ENCODE measurements around the gene STX5. TPM values are rescaled to one million over a fixed set of nuclear protein-coding genes. Genes with fewer than 3 reads are reported as not detected.

STX5 gene
- total and polyA plus RNA-seq, 10 donors = 20.9 to 50.7 (median 42.6) TPM

- TF ChIP-seq POLR2AphosphoS5 (IDR thresholded peaks at IDR 0.05) = no peak
- TF ChIP-seq, protein P1, sequence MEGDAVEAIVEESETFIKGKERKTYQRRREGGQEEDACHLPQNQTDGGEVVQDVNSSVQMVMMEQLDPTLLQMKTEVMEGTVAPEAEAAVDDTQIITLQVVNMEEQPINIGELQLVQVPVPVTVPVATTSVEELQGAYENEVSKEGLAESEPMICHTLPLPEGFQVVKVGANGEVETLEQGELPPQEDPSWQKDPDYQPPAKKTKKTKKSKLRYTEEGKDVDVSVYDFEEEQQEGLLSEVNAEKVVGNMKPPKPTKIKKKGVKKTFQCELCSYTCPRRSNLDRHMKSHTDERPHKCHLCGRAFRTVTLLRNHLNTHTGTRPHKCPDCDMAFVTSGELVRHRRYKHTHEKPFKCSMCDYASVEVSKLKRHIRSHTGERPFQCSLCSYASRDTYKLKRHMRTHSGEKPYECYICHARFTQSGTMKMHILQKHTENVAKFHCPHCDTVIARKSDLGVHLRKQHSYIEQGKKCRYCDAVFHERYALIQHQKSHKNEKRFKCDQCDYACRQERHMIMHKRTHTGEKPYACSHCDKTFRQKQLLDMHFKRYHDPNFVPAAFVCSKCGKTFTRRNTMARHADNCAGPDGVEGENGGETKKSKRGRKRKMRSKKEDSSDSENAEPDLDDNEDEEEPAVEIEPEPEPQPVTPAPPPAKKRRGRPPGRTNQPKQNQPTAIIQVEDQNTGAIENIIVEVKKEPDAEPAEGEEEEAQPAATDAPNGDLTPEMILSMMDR (IDR thresholded peaks at IDR 0.05 in 8 of 11, conservative IDR thresholded peaks at IDR 0.05 in 3 of 11) = no peak
- TF ChIP-seq POLR2A (IDR thresholded peaks at IDR 0.05) = no peak
- Histone ChIP-seq H3K36me3 (peaks cover 0 to 100% (median 45%) of the 10 kb centered on the region in 6 donors), H3K27ac (peak overlapping the region in 7 of 8 donors; percentile 52 to 86 (median 78)), H3K27me3 (replicated peaks in 1 of 7) (no peaks in the 10 kb centered on the region), H3K4me1 (peaks cover 0 to 20% (median 0%) of the 10 kb centered on the region in 6 donors), H3K4me3 (no peak overlapping the region), H3K9me3 (no peaks in the 10 kb centered on the region)
- 72 to 90% (median 82%) methylated on average over 4 of the region's 4 CpGs for WGBS, 5 donors
- no peak for DNase-seq
- intact Hi-C loops (cut with DNase I; ENCODE audit: low total_unique reads) = no loop called here
Observed at GRCh38 chr11:62817129-62817528, 14.7 kb downstream of the STX5 start.

GRCh38 chr11:62816557-62816956 is 15.3 kb downstream of the STX5 start:
- Histone ChIP-seq H3K4me3 (no peak overlapping the region), H3K36me3 (peaks cover 0 to 94% (median 40%) of the 10 kb centered on the region in 6 donors), H3K27ac (peak overlapping the region in 7 of 8 donors; percentile 52 to 86 (median 78)), H3K9me3 (no peaks in the 10 kb centered on the region), H3K4me1 (peaks cover 0 to 20% (median 0%) of the 10 kb centered on the region in 6 donors), H3K27me3 (replicated peaks in 1 of 7) (no peaks in the 10 kb centered on the region)
- TF ChIP-seq, protein P1 (IDR thresholded peaks at IDR 0.05 in 8 of 11, conservative IDR thresholded peaks at IDR 0.05 in 3 of 11) = no peak
- TF ChIP-seq POLR2A (IDR thresholded peaks at IDR 0.05) (no peak), POLR2AphosphoS5 (IDR thresholded peaks at IDR 0.05) (no peak)
- intact Hi-C loops (cut with DNase I; ENCODE audit: low total_unique reads) = no loop called here
- WGBS, 5 donors = 45 to 84% (median 73%) methylated on average over 7 to 8 of the region's 8 CpGs
- no peak for DNase-seq

DNA sequence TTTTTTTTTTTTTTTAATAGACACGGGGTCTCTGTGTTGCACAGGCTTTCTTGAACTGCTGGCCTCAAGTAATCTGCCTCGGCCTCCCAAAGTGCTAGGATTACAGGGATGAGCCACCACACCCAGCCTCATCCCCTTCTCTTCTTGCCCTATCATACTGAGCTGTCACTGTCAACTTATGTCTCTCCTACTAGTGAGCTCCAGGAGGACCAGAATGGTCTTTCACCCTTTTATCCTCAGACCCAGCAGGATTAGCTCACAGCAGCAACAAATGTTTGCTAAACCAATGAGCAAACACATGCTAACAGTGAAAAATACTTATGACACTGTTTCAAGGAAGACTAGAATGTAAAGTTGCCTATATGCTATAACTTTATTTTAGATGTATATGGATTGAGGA is 20.2 kb downstream of the STX5 start:
- no peak for DNase-seq
- H3K36me3 ChIP-seq = peaks cover 0 to 60% (median 5%) of the 10 kb centered on the region in 6 donors
- H3K4me3 ChIP-seq = no peak overlapping the region
- 77 to 92% (median 84%) methylated on average over 2 of the region's 2 CpGs for WGBS, 5 donors
- H3K27ac ChIP-seq = no peak overlapping the region
- intact Hi-C loops (cut with DNase I; ENCODE audit: low total_unique reads) = no loop called here
- H3K9me3 ChIP-seq = no peaks in the 10 kb centered on the region
- H3K4me1 ChIP-seq = peaks cover 0 to 23% (median 4%) of the 10 kb centered on the region in 6 donors
- no peaks in the 10 kb centered on the region for H3K27me3 ChIP-seq (replicated peaks in 1 of 7)
- TF ChIP-seq, protein P1 (IDR thresholded peaks at IDR 0.05 in 8 of 11, conservative IDR thresholded peaks at IDR 0.05 in 3 of 11) = no peak
- TF ChIP-seq POLR2AphosphoS5 (IDR thresholded peaks at IDR 0.05) (no peak), POLR2A (IDR thresholded peaks at IDR 0.05) (no peak)

GRCh38 chr11:62810748-62811147 is 21.1 kb downstream of the STX5 start:
- no peak for DNase-seq
- Histone ChIP-seq H3K4me3 (no peak overlapping the region), H3K27ac (no peak overlapping the region), H3K9me3 (no peaks in the 10 kb centered on the region), H3K4me1 (peaks cover 4 to 25% (median 13%) of the 10 kb centered on the region in 6 donors), H3K27me3 (replicated peaks in 1 of 7) (no peaks in the 10 kb centered on the region), H3K36me3 (peaks cover 0 to 52% (median under 1%) of the 10 kb centered on the region in 6 donors)
- TF ChIP-seq POLR2AphosphoS5 (IDR thresholded peaks at IDR 0.05) = no peak
- TF ChIP-seq, protein P1 (IDR thresholded peaks at IDR 0.05 in 8 of 11, conservative IDR thresholded peaks at IDR 0.05 in 3 of 11) = no peak
- no peak for TF ChIP-seq POLR2A (IDR thresholded peaks at IDR 0.05)
- WGBS, 5 donors = 34 to 50% (median 37%) methylated on average over 1 of the region's 1 CpG
- intact Hi-C loops (cut with DNase I; ENCODE audit: low total_unique reads) = no loop called here
